Activated T-cell treated with anti-CD3 and anti-CD28 coated beads, Interleukin-2, amount 50 U/mL, for 4 hours (primary cell): ENCODE measurements around the gene TNFRSF8. TPM values are rescaled to one million over a fixed set of nuclear protein-coding genes. Genes with fewer than 3 reads are reported as not detected.

Experiments
- ATAC-seq, 2 donors: fragments of 200-7000 bp; cut with Tn5 transposase; one replicate each; pipeline ENCODE4 v1.10.0; 2021
- DNase-seq: peaks from one replicate; pipeline ENCODE4 v3.0.0-alpha.2; 2020
- H3K27me3 Mint-ChIP-seq: one replicate; pipeline ENCODE4 v1.8.0; 2021; ENCODE audit warnings: low read depth, mixed read lengths
- H3K36me3 Mint-ChIP-seq: one replicate; pipeline ENCODE4 v1.8.0; 2022; ENCODE audit warnings: mixed read lengths; ENCODE audit not compliant: insufficient read depth
- H3K4me1 Mint-ChIP-seq: one replicate; pipeline ENCODE4 v1.8.0; 2021; ENCODE audit warnings: low read depth, mixed read lengths
- H3K4me3 Mint-ChIP-seq: one replicate; pipeline ENCODE4 v1.8.0; 2021; ENCODE audit warnings: mild to moderate bottlenecking, moderate library complexity, mixed read lengths
- H3K9me3 Mint-ChIP-seq: one replicate; pipeline ENCODE4 v1.8.0; 2021; ENCODE audit warnings: mixed read lengths
- total RNA-seq, 3 donors: library from RNA; stranded (reverse); gene quantifications; one replicate each; pipeline ENCODE4 v1.2.1, GENCODE V29; 2021

The TNFRSF8 gene
- total RNA-seq, 3 donors from 2014 or later, result 13.7 to 17.5 (median 14.9) TPM

DNA sequence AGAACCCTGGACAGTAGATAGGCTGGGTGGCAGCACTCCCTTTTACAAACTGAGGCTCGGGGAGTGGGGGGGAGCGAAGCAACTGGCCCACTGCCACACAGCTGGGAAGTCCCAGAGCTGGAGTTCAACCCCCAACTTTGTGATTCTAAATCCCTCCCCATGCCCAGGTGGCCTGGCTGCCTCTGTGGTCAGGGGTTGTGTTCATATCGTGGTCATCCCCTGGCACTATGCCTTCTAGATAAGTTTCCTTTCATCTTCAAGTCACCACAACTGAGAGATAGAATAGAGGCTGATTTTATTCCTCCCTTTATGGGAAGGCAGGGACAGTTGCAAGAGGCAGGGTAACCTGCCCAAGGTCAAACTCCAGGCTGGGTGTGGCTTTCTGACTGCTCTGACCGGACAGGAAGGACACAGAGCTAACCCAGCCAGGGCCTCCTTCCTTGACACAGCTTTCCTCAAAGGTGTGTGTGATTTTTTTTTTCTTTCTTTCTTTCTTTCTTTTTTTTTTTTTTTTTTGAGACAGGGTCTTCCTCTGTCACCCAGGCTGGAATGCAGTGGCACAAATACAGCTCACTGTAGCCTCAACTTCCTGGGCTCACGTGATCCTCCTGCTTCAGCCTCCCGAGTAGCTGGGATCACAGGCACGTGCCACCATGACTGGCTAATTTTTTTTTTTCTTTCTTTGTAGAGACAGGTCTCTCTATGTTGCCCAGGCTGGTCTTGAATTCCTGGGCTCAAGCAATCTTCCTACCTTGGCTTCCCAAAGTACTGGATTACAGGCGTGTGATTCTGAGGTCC is 85.3 kb downstream of the TNFRSF8 start:
- Mint-ChIP-seq H3K4me3 (no peak overlapping the region), H3K9me3 (peaks cover 4% of the 10 kb centered on the region)
- no peak for DNase-seq

DNA sequence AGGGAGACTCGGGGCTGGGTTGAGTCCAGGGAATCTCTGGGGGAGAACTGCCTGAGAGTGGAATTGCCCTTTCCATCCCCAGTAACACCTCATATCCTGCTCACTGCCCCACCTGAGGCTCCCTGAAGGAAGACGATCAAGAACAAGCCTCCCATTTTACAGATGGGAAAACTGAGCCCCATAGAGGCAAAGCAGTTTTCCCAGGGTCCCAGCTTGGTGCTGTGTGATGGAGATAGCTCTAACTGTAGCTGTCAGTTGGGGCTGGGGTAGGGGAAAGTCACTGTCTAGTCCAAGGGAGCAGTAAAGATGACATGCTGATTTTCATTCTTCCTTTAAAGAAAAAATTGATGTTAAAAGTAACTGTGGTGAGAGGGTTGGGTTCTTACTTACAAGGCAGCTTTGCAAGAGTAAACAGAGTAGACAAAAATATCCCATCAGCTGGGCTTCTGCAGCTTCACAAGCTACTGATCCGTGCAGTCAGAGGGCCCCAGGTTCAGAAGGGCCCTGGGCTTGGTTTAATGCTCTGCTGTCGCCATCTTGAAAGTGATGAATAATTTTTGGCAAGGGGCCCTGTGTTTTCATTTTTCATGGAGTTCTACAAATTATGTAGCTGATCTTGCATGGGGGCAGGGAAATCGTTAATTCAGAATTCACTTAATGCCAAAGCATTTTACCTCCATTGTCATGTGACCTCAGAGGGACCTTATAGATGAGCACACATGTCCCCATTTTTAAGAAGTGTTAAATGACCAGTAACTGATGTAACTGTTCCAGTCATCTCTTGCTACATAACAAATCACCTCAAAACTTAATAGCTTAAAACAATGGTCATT is 86.1 kb downstream of the TNFRSF8 start:
- Mint-ChIP-seq H3K4me1 (peaks cover 85% of the 10 kb centered on the region), H3K4me3 (no peak overlapping the region), H3K27me3 (no peaks in the 10 kb centered on the region), H3K9me3 (peaks cover 4% of the 10 kb centered on the region), H3K36me3 (no peaks in the 10 kb centered on the region)
- ATAC-seq (no peak), DNase-seq (no peak)

More for the DNA sequence above, 85.3 kb downstream of the TNFRSF8 start:
- no peaks in the 10 kb centered on the region for H3K27me3 Mint-ChIP-seq
- H3K36me3 Mint-ChIP-seq, result no peaks in the 10 kb centered on the region
- peaks cover 90% of the 10 kb centered on the region for H3K4me1 Mint-ChIP-seq
- no peak for ATAC-seq

DNA sequence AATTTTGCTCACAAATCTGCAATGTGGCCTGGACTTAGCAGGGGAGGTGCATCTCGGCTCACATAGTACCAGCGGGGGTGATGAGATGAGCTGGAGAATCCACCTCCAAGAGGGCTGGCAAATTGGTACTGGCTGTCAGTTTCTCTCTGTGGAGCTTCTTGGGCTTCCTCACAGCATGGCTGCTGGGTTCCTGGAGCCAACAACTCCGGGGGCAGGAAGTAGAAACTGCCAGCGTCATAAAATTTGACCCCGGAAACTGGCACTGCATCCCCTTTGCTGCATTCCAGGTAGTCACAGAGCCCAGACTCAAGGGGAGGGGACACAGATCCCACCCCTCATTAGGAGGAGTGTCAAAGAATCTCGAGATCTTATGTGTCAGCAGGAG is 86.7 kb downstream of the TNFRSF8 start:
- peaks cover 4% of the 10 kb centered on the region for H3K9me3 Mint-ChIP-seq
- ATAC-seq, result no peak
- H3K27me3 Mint-ChIP-seq, result no peaks in the 10 kb centered on the region
- DNase-seq, result no peak
- H3K36me3 Mint-ChIP-seq, result no peaks in the 10 kb centered on the region
- H3K4me1 Mint-ChIP-seq, result peaks cover 84% of the 10 kb centered on the region
- no peak overlapping the region for H3K4me3 Mint-ChIP-seq

DNA sequence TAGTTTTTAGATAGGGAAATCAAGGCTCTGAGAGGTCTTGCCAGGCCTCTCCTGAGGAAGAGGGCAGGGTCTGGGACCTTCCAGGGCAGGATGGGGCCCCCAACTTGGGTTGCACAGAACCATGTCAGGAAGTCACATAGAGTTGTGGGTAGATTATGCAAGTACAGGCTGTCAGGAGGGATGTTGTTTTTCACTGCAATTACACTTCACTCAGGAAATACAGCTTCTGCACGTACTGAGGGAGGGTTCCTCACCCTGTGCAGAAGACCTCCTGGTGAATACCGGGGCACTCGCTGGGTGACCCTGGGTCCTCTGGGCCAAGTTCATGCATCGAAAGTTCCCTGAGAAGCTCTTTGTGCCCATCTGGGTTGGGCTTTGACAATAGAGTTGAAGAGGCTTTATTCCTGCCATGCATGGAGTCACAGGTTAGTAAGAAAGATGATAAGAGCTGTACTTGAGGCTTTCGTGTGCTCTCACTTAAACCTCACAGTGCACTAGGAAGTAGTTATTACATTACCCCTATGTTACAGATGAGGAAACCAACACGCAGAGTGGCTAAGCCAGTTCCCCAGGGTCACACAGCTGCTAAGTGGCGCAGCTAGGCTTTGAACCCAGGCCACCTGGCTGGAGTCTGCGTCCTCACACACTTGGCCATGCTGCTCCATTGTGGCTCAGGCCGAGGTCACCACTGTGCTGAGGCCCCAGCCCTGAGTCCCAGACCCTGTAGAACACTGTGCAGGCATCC is 87.5 kb downstream of the TNFRSF8 start:
- Mint-ChIP-seq H3K36me3 (no peaks in the 10 kb centered on the region), H3K27me3 (no peaks in the 10 kb centered on the region), H3K9me3 (peaks cover 4% of the 10 kb centered on the region), H3K4me1 (peaks cover 86% of the 10 kb centered on the region), H3K4me3 (peak overlapping the region; percentile 47)
- ATAC-seq (peak; percentile 38 to 48), DNase-seq (no peak)

DNA sequence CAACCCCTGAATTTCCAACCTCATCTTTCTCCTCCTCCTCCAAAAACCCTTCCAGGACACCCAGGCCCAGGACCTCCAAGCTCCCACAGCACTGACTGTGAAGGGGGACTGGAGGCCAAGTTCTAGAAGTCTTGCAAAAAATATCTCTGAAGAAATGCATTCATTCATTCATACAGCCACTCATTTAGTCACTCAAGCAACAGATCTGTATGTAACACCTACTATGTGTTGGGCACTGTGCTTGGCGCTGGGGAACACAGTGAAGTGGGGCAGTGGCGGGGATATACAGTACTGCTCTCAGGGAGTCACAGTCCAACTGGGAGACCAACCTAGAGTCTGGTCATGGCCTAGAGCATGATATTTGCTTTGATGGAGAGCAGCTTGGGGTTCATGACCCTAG is 88.4 kb downstream of the TNFRSF8 start:
- H3K4me3 Mint-ChIP-seq, result no peak overlapping the region
- DNase-seq (no peak), ATAC-seq (no peak)
- peaks cover 4% of the 10 kb centered on the region for H3K9me3 Mint-ChIP-seq
- H3K36me3 Mint-ChIP-seq, result no peaks in the 10 kb centered on the region
- peaks cover 87% of the 10 kb centered on the region for H3K4me1 Mint-ChIP-seq
- no peaks in the 10 kb centered on the region for H3K27me3 Mint-ChIP-seq

DNA sequence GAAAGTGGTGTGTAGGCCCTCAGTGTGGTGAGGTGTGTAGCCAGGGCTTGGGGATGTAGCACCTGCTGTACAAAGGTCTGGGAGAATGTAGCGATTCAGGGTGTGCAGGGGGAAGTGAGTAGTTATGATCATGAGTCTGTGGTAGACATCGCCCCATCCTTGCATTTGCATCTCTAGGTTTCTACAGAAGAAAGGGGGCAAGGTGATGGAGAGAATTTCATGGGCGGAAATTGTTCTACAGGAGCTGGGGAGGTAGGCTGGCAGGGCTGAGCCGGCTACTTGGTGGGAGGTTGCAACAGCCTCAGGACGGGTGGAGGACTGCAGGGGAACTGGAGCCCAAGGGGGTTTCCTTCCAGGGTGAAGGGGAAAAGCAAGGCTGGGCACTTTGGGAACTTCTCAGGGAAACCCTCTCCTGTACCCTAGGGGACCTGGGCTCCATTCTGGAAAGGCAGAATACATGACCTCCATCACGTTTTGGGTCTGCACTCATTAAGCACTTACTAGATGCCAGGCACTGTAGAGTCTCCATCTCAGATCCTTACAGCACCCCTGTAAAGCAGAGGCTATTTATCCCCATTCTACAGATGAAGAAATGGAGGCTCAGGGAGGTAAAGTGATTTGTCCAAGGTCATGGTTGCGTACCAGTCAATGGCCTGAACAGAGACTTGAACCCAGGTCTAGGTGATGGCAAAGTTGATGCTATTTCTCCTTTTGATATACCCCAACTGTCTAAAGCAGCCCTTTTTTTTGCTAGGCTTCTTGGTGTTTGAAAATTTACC is 89.2 kb downstream of the TNFRSF8 start:
- ATAC-seq, result no peak
- Mint-ChIP-seq H3K4me1 (peaks cover 86% of the 10 kb centered on the region), H3K36me3 (no peaks in the 10 kb centered on the region), H3K4me3 (peak overlapping the region; percentile 8), H3K27me3 (no peaks in the 10 kb centered on the region), H3K9me3 (peaks cover 4% of the 10 kb centered on the region)
- no peak for DNase-seq

DNA sequence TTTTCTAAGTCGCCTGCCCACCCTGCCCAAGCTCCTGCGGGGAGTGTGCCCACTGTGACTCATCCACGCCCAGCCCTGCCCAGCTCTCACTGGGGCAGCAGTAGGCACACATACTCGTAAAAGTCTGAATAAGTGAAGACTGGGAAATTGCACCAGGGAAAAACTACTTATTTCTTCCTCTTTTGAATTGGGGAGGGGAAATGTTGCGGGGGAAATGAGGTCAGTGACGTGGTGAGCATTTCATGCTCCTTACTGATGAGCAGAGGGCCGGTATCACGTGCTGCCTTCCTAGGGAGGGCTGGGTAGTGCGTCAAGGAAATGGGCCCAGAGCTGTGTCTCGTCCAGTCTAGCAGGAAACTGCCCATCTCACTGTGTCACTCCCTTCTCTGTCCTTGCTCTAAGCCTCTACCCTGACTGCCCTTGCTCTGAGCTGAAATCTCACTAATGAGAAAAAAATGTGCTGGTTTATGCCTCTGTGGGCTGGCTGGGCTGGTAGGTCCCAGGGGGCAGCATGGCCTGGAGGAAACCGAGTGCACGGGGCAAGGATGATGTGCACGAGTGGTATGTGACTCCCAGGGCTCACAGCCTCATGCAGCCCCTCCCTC is 90.2 kb downstream of the TNFRSF8 start:
- ATAC-seq, result no peak

DNA sequence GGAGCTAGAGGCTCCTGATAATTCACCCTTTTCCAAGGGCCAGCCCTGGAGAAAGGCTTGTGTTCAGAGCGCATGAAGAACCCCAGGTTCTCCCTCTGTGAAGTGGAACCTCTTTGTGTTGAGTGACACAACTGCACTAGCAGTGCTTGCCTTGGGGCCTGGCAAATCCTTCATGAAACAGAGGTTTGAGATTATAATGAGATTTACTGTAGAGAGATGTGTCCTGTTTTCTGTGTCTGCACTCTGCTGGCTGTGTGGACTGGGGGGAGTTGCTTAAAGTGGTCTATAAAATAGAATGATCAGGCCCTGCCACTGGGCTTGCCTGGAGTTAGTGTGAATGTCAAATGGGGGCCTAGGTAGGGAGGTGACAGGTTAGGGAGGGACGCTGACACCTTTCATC is 92.2 kb downstream of the TNFRSF8 start:
- H3K4me1 Mint-ChIP-seq, result peaks cover 78% of the 10 kb centered on the region
- no peak for ATAC-seq
- no peaks in the 10 kb centered on the region for H3K36me3 Mint-ChIP-seq
- no peak overlapping the region for H3K4me3 Mint-ChIP-seq
- DNase-seq, result no peak
- H3K27me3 Mint-ChIP-seq, result no peaks in the 10 kb centered on the region
- no peaks in the 10 kb centered on the region for H3K9me3 Mint-ChIP-seq

More for the DNA sequence above, 90.2 kb downstream of the TNFRSF8 start:
- H3K36me3 Mint-ChIP-seq, result no peaks in the 10 kb centered on the region
- H3K4me1 Mint-ChIP-seq, result peaks cover 87% of the 10 kb centered on the region
- H3K9me3 Mint-ChIP-seq, result peaks cover 4% of the 10 kb centered on the region
- no peaks in the 10 kb centered on the region for H3K27me3 Mint-ChIP-seq
- no peak for DNase-seq
- peak overlapping the region; percentile 6 for H3K4me3 Mint-ChIP-seq

DNA sequence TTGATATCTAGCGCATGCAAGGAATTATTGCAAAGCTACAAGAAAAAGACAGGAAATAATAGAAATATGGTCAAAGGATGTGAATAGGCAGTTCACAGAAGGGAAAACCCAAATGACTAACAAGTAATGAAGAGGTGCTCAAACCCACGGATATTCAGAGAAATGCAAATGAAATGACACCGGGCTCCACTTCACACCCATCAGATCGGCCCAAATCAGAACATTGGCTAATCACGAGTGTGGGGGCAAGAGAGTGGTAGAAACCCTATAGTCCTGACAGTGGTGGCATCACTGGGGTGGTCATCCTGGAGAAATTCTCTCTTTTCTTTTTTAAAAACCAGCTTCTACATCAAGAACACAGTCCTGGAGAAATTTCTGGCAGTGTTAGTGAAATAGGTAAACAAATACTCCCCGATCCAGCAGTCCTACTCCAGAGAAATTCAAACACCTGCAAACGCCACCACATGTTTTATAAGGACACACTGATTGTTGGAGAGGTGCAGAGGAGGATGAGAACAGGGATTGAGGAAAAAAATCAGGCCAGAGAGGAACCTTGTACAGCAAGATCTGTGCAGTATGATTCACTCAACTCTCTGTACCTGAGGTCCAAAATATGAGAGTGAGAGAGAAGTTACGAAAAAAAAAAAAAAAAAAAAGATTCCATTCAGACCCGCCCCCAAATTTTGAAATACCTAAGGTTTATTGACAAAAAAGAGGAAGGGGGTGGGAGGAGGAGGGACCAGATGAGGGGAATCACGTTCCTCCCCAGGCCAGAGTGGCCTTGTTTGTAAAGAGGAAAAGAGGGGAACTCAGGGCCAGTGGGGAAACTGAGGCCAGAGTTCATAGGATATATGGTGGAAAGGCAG is 94.5 kb downstream of the TNFRSF8 start:
- ATAC-seq, result peak; percentile 72 to 75
- no peak for DNase-seq
- no peaks in the 10 kb centered on the region for H3K9me3 Mint-ChIP-seq
- H3K4me3 Mint-ChIP-seq, result peak overlapping the region; percentile 73
- H3K4me1 Mint-ChIP-seq, result peaks cover 78% of the 10 kb centered on the region
- H3K27me3 Mint-ChIP-seq, result no peaks in the 10 kb centered on the region
- H3K36me3 Mint-ChIP-seq, result no peaks in the 10 kb centered on the region

DNA sequence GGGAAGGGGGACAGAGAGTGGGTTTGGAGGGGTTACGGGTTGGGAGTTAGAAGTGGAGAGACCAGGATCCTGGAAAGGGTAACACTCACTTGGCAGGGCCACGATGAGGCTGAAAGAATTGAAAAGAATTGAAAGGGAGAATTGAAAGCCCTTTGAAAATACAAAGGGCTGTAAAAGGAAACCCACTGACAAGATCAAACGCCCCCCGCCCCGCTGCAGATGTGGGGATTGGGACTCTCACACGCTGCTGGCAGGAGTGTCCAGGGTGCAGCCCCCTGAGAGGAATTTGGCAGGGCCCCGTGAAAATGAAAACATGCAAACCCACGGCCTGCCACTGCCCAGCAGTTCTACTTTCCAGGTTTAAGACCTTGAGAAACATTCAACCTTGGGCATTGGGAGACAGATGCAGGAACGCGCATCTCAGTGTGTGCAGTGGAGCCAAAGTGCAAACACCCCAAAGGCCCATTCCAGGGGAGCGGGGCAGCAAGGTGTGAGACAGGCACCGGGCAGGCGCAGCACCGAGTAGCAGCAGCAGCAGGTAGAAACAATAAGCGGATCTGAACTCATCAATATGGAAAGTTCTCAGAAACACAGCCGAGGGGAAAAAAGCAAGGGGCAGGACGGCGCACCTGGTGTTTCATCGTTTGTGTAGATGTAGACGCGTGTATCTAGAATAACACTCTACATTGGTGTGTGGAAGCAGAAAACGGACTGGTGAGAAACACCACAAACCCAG is 95.4 kb downstream of the TNFRSF8 start:
- ATAC-seq, result no peak
- H3K4me3 Mint-ChIP-seq, result peak overlapping the region; percentile 73
- H3K27me3 Mint-ChIP-seq, result no peaks in the 10 kb centered on the region
- peaks cover 78% of the 10 kb centered on the region for H3K4me1 Mint-ChIP-seq
- H3K36me3 Mint-ChIP-seq, result no peaks in the 10 kb centered on the region
- DNase-seq, result peak; percentile 36
- no peaks in the 10 kb centered on the region for H3K9me3 Mint-ChIP-seq

DNA sequence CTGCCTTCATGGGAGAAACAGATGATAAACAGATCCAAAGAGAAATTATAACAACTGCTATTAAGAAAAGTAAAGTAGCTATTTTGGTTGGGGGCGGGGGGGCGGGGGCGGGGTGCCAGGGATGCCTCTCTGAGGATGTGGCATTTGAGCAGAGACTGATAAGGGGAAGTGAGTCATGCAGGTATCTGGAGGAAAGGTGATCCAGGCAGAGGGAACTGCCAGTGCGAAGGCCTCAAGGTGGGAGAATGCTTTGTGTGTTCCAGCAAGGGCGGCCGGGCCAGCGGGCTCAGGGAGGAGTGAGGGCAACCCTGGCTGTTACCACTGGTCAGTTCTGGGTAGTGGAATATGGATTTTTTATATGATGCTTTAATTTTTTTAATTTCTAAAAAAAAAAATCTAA is 96.7 kb downstream of the TNFRSF8 start:
- H3K9me3 Mint-ChIP-seq, result no peaks in the 10 kb centered on the region
- DNase-seq, result peak; percentile 38
- H3K4me1 Mint-ChIP-seq, result peaks cover 81% of the 10 kb centered on the region

DNA sequence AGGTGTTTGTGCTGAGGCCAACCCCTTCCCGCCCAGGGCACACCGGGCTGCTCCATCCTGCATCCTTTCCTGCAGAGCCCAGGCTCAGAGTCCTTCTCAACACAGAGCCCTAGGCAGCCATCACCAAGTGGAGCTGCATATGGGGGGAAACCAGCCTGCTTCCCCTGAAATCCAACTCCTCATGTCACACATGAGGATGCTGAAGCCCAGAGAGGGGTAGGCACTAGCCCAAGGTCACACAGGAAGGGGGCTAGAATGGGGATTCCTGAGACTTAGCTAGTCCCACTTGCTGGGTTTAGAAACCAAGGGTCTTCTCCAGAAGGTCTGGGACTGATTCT is 98.2 kb downstream of the TNFRSF8 start:
- DNase-seq, result no peak
- H3K4me1 Mint-ChIP-seq, result peaks cover 71% of the 10 kb centered on the region
- H3K27me3 Mint-ChIP-seq, result no peaks in the 10 kb centered on the region
- no peaks in the 10 kb centered on the region for H3K36me3 Mint-ChIP-seq
- no peaks in the 10 kb centered on the region for H3K9me3 Mint-ChIP-seq
- H3K4me3 Mint-ChIP-seq, result peak overlapping the region; percentile 24
- ATAC-seq, result no peak

More for the DNA sequence above, 96.7 kb downstream of the TNFRSF8 start:
- Mint-ChIP-seq H3K36me3 (no peaks in the 10 kb centered on the region), H3K4me3 (peak overlapping the region; percentile 37), H3K27me3 (no peaks in the 10 kb centered on the region)
- no peak for ATAC-seq
